ENCODE results near the gene ABCA4. TPM values are rescaled to one million over a fixed set of nuclear protein-coding genes. Genes with fewer than 3 reads are reported as not detected.
A peak's percentile ranks its signal among the peaks of the same experiment; 100 is the strongest.

Gene ABCA4
- total and polyA plus RNA-seq, 7 donors, result 0.03 to 0.32 (median 0.09) TPM; not detected in 2

DNA sequence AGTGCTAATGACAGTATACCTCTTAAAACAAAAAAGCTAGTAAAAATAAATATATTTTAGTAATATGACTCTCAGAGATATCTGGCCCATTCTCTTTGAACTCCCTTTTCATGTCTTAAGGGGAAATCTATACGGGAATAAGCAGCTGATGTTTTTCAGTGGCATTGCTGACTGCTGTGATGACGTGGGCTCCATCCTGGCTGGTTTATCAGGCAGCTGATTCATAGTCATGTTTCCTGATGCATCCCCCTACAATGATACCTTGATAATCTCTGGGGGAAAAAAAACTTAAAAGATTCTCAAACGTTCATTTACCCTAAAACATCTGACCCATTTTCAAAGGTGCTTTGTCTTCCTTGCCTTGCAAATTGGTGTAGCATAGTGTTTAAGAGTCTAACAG lies 53.8 kb downstream of the ABCA4 start:
- ATAC-seq, result no peak
- no peak for TF ChIP-seq CTCF (IDR thresholded peaks at IDR 0.05)
- no peaks in the 10 kb centered on the region for H3K36me3 ChIP-seq (ENCODE audit: insufficient read depth in 1 of 2, low read depth in 1 of 2)
- WGBS, 3 donors, result 79 to 91% (median 85%) methylated on average over 3 of the region's 3 CpGs
- no peaks in the 10 kb centered on the region for H3K27me3 ChIP-seq (ENCODE audit: insufficient read depth in 3 of 3, low read length in 2 of 3)
- no peak overlapping the region for H3K27ac ChIP-seq
- H3K4me3 ChIP-seq, result no peak overlapping the region
- DNase-seq, result no peak
- intact Hi-C loops (cut with DNase I), result loop anchor here (5.0 to 10.0 kb wide), 3 partner anchors 125 to 398 kb away; no protein-coding TSS in a partner anchor
- peaks cover 15% of the 10 kb centered on the region for H3K4me1 ChIP-seq
- no peaks in the 10 kb centered on the region for H3K9me3 ChIP-seq

- Histone ChIP-seq H3K9me3 (no peaks in the 10 kb centered on the region), H3K4me3 (no peak overlapping the region), H3K27me3 (ENCODE audit: insufficient read depth in 3 of 3, low read length in 2 of 3) (no peaks in the 10 kb centered on the region), H3K36me3 (ENCODE audit: insufficient read depth in 1 of 2, low read depth in 1 of 2) (no peaks in the 10 kb centered on the region), H3K27ac (no peak overlapping the region), H3K4me1 (peaks cover 8% of the 10 kb centered on the region)
- TF ChIP-seq CTCF (IDR thresholded peaks at IDR 0.05), result peak; percentile 31
- 25 to 32% (median 30%) methylated on average over 5 of the region's 5 CpGs for whole genome bisulfite sequencing, 3 donors
- intact Hi-C loops (cut with DNase I), result loop anchor here (5.0 to 10.0 kb wide), 3 partner anchors 174 to 401 kb away; partner anchors contain the start of gene ARHGAP29 (in 1 of the 2)
- ATAC-seq, result peak in 2 of 4 donors; percentile 52 to 54
- DNase-seq, result peak; percentile 26 to 61
These were observed 57.6 kb downstream of the ABCA4 start for GRCh38 chr1:94063379-94063778.

DNA sequence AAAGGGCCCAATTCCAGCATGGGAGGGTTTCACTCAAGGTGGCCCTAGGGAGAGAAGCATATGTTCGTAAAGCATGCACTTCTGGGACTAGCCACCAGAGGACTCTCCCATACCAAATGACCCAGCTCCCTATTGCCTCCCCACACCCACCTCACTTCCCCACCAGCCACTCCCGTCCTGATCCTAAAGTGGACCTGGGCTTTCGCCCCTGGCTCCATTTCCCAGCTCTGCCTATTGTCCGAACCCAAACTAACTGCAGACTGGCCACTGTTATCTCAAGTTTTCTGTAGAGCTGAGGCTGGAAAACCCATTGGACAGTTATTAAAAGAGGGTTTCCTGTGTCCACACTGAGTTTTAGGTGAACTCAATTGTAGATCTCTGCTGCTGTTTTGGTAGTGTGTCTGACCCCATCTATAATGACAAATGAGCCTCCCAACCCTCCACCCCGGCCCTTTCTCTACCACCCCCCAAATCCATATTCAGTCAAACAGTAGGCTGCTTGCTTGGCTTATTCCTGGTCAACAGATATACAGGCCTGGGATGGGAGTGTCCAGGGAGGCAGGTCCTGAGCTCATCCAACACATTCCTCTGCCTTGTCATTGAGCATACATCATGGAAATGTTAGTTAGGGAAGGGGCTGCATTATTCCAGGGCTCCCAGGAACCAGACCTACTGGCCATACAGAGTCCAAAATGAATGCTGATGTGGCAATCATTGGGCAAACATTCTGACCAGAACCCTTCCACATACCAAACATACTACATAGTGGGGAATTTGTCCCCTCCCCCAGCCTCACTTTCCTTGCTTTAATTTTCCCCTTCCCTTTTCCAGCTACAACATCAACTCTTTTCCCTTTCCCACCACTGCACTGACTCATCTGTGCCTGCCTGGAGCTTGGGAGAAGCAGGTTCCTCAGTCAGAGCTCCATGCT lies 59.2 kb downstream of the ABCA4 start:
- Histone ChIP-seq H3K4me3 (no peak overlapping the region), H3K27ac (no peak overlapping the region), H3K9me3 (no peaks in the 10 kb centered on the region), H3K36me3 (ENCODE audit: insufficient read depth in 1 of 2, low read depth in 1 of 2) (no peaks in the 10 kb centered on the region), H3K4me1 (peaks cover 8% of the 10 kb centered on the region), H3K27me3 (ENCODE audit: insufficient read depth in 3 of 3, low read length in 2 of 3) (no peaks in the 10 kb centered on the region)
- intact Hi-C loops (cut with DNase I), result loop anchor here (2.0 to 10.0 kb wide), 5 partner anchors 176 to 403 kb away; partner anchors contain the start of gene ARHGAP29 (in 1 of the 2)
- ATAC-seq (peak; percentile 90 to 96 (median 92)), DNase-seq (peak; percentile 44 to 73)
- 11 to 32% (median 16%) methylated on average over 5 of the region's 5 CpGs for WGBS, 3 donors
- TF ChIP-seq CTCF (IDR thresholded peaks at IDR 0.05), result peak; percentile 88

DNA sequence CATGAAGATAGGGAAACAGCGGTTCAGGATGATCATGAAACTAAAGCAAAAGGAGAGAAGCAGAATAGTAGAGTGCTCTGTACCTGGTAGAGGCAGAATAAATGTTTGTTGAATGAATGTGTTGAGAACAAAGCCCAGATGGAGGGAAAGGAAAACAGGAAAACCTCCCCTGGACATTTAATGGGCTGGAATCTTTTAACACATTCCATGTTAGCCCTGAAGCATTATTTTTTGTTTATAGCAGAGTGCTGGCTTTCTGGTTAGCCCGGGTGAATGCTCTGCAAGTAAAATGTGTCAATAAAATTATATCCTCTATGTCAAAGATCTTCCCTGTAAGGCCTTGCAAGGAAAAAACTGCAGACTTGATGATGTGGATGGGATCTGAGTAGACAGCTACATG lies 60.2 kb downstream of the ABCA4 start:
- no peak overlapping the region for H3K27ac ChIP-seq
- DNase-seq (no peak), ATAC-seq (no peak)
- H3K9me3 ChIP-seq, result no peaks in the 10 kb centered on the region
- no peaks in the 10 kb centered on the region for H3K27me3 ChIP-seq (ENCODE audit: insufficient read depth in 3 of 3, low read length in 2 of 3)
- intact Hi-C loops (cut with DNase I), result loop anchor here (2.0 to 10.0 kb wide), 5 partner anchors 177 to 404 kb away; partner anchors contain the start of gene ARHGAP29 (in 1 of the 2)
- 73 to 75% (median 74%) methylated on average over 2 of the region's 2 CpGs for WGBS, 3 donors
- no peak overlapping the region for H3K4me3 ChIP-seq
- peaks cover 8% of the 10 kb centered on the region for H3K4me1 ChIP-seq
- H3K36me3 ChIP-seq (ENCODE audit: insufficient read depth in 1 of 2, low read depth in 1 of 2), result no peaks in the 10 kb centered on the region
- TF ChIP-seq CTCF (IDR thresholded peaks at IDR 0.05), result no peak
